PC-9 (cell line): Measurements from ENCODE around the gene PCNP.

ENCODE experiments used
- CTCF ChIP-seq: fragments of 200-600 bp; sonication (generic); conservative IDR thresholded peaks from 2 replicates; pipeline ENCODE4 v1.6.1; 2017; ENCODE audit warnings: mixed run types, antibody characterized with exemption, mild to moderate bottlenecking, moderate library complexity
- EZH2 ChIP-seq: fragments of 200-600 bp; sonication (generic); IDR thresholded peaks from 2 replicates; pipeline ENCODE4 v1.8.0; 2017; ENCODE audit warnings: antibody characterized with exemption, low read depth

- TF ChIP-seq CTCF (no peak), EZH2 (no peak)
These were observed 49.7 kb downstream of the PCNP start for GRCh38 chr3:101623656-101624055.
